AG04449 (cell line): Measurements from ENCODE around the gene GTF3C1.

Experiments used
- CTCF ChIA-PET: fragments of 350-600 bp; formaldehyde crosslinking; extraction: SDS; loops from one replicate; lab custom pipeline; 2021; ENCODE audit warnings: antibody characterized with exemption; lab: Yijun Ruan, JAX
- POLR2A ChIA-PET: fragments of 400-600, 350-600 bp; formaldehyde crosslinking; extraction: SDS; loops from one replicate; lab custom pipeline; 2020; ENCODE audit warnings: antibody characterized with exemption, inconsistent platforms; lab: Yijun Ruan, JAX
- DNase-seq: peaks from one replicate; pipeline ENCODE4 v3.0.0-alpha.2; 2010; ENCODE audit warnings: low read depth, low spot score
- H3K4me3 ChIP-seq: 2 replicates; pipeline ENCODE4 v1.5.1; 2011; ENCODE audit warnings: low read depth, mild to moderate bottlenecking, control low read depth, low read length
- TF ChIP-seq, protein P1 (sequence below): IDR thresholded peaks from one replicate; pipeline ENCODE4 v1.5.1; 2011; ENCODE audit warnings: mild to moderate bottlenecking, moderate library complexity, low read length, control low read depth, inconsistent platforms; ENCODE audit not compliant: insufficient read depth; ENCODE audit errors: missing control alignments

GTF3C1 gene

DNA sequence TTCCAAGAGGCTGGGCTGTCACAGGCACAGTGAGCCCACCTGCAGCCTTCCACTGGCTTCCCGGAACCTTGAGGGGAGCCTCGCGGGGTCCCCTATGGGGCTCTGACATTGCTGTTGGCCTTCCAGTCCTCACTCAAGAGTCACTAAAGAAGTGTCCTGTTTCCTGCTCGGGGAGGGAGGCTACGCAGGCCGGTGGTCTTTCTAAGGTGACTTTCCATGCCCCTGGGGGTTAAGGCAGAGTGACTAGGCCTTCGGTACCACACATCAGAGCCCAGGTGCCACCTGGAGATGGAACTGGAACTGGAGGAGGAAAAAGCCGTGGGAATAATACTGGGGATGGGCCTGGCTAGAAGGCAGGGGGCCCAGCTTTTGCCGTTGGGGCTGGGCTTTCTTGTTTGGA lies 75.7 kb downstream of the GTF3C1 start:
- POLR2A ChIA-PET: no interaction called here

DNA sequence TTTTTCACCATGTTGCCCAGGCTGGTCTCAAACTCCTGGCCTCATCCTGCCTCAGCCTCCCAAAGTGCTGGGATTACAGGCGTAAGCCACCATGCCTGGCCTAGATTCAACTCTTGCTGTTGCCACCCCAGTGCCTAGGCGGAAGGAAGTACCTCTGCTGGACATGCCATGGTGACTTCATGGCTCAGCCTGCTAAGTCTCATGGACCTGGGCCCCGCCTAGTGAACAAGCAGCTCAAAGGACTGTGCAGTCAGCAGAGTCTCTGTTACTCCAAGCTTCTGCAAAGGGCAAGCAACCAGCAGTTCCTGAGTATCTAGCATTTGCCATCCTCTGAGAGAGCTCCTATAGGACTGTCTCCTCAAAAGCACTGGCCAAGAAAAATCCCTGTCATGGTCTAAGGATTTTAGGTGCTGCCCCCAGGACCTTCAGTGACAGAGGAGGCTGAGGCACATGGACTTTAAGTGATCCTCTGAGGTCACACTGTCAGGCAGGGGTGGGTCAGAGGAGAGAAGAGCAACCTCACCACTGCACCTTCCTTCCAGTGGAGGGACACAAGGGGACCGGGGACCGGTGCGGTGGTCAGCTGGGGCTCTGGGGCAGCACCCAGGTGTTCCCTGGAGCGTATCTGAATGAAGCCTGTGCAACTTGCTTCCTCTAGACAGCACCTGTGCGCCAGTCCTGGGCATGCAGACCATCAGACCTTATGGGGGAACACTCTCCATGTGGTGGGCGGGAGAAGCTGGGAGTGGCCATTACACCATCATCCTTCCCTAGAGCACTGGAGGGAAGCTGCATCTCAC lies 76.4 kb downstream of the GTF3C1 start:
- CTCF ChIA-PET: interaction anchor here (0.7 kb wide), 1 partner anchor 8 kb away, joined by 3 read pairs; no protein-coding TSS in a partner anchor
- H3K4me3 ChIP-seq: no peak overlapping the region
- POLR2A ChIA-PET: no interaction called here
- TF ChIP-seq, protein P1, sequence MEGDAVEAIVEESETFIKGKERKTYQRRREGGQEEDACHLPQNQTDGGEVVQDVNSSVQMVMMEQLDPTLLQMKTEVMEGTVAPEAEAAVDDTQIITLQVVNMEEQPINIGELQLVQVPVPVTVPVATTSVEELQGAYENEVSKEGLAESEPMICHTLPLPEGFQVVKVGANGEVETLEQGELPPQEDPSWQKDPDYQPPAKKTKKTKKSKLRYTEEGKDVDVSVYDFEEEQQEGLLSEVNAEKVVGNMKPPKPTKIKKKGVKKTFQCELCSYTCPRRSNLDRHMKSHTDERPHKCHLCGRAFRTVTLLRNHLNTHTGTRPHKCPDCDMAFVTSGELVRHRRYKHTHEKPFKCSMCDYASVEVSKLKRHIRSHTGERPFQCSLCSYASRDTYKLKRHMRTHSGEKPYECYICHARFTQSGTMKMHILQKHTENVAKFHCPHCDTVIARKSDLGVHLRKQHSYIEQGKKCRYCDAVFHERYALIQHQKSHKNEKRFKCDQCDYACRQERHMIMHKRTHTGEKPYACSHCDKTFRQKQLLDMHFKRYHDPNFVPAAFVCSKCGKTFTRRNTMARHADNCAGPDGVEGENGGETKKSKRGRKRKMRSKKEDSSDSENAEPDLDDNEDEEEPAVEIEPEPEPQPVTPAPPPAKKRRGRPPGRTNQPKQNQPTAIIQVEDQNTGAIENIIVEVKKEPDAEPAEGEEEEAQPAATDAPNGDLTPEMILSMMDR: no peak
- DNase-seq: no peak

More for the DNA sequence above, 75.7 kb downstream of the GTF3C1 start:
- no peak overlapping the region for H3K4me3 ChIP-seq
- TF ChIP-seq, protein P1: no peak
- CTCF ChIA-PET: interaction anchor here (0.7 kb wide), 1 partner anchor 9 kb away, joined by 3 read pairs; no protein-coding TSS in a partner anchor
- DNase-seq: no peak

DNA sequence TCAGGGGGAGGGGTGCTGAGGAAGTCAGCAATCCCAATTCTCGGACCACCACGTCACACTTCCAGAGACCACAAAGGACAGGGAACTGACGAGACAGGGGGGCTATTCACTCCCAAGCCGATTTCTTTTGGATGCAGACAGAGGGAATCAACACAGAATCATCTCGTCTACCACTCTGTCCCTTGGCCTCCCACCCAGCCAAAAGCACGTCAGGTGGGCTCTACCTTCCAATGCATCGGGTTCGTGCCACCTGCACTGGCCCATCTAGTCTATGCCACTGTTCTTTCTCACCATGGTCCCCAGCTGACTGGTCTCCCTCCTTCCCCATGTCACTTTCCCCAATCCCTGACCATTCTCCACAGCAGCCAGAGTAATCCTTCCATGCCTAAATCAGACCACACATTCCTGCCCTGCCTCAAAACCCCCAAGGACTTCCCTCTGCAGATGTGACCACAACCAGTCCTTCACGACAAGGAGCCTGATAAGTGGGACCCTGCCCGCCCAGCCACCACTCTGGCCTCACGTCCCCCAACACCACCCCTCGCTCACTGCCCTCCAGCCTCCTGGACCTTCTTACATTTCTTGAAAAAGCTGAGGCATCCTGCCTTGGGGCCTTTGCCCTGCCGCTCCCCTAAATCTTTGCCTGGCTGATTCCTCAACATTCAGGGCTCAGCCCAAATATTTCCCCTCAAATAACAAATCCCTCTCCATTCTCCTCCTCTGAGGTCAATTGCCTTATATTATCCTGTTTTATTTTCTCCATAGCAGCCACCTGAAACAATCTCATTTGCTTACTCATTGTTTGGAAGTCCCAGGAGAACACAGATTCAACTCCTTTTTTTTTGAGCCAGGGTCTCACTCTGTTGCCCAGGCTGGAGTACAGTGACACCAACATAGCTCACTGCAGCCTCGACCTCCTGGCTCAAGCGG lies 77.4 kb downstream of the GTF3C1 start:
- DNase-seq: no peak
- TF ChIP-seq, protein P1: no peak
- POLR2A ChIA-PET: no interaction called here
- CTCF ChIA-PET: interaction anchor here (1.1 kb wide), 1 partner anchor 9 kb away, joined by 4 read pairs; no protein-coding TSS in a partner anchor
- H3K4me3 ChIP-seq: no peak overlapping the region

DNA sequence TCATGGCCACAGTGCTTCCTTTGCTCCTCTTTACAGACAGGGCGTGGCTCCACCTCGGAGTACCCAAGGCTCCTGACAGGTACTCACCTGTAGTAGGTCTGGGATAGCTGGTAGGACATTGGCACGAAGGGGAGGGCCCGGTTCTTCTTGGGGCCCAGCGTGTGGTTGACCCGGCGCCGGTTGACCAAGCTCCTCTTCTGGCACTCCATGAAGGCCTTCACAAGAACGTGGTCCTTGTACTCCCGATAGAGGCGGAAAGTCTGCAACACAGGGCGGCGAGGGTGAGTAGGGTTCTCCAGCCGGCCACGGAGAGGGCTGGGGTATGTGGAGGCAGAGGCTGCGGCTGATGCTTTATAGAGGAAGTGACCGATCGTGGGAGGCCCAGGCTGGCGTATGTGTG lies 78.1 kb downstream of the GTF3C1 start:
- TF ChIP-seq, protein P1: no peak
- ChIA-PET POLR2A (no interaction called here), CTCF (interaction anchor here (1.1 kb wide), 1 partner anchor 10 kb away, joined by 4 read pairs; no protein-coding TSS in a partner anchor)
- H3K4me3 ChIP-seq: no peak overlapping the region
- no peak for DNase-seq

DNA sequence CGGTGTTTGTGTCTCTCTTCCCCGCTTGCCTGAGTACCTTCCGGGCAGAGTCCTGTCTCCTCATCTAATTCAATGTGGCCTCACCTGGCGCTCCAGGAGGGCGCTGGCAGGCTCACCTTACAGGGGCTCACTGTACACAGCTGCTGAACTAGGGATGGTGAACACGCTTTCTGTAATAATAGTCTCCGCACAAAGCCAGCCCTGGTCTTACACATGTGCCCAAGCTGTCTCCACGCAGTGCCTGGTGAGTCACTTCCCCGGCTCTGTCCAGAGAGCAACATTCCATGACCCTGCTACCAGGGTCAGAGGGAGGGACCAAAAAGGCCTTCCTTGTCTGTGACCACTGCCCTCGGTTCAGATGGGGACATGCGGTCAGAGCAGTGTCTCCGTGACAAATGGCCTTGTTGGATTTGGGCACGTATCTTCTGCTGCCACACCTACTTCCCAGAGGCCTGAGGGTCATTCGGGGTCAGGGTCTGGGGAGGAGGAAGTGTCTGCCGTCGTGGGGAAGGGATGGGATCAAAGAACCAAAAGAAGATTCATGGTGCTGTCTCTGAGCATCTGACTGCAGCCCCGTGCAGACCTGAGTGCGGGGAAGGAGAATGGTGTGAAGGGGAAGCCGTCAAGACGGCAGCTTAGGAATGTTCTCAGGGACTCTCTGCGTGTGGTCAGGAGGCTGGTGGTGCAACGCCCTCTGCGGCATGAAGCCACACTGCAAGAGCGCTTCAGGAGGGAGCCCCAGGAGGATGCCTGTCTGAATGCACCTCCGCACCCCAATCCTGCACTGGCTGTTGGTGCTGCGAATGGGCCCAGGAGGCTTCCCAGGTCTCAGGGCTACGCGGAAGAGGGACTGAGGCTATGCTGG lies 78.9 kb downstream of the GTF3C1 start:
- DNase-seq: no peak
- POLR2A ChIA-PET: no interaction called here
- H3K4me3 ChIP-seq: no peak overlapping the region
- CTCF ChIA-PET: interaction anchor here (1.1 kb wide), 1 partner anchor 11 kb away, joined by 4 read pairs; no protein-coding TSS in a partner anchor
- TF ChIP-seq, protein P1: peak; percentile 3
